IMR-90 (cell line): ENCODE measurements around the gene AFG1L. TPM values are rescaled to one million over a fixed set of nuclear protein-coding genes. Genes with fewer than 3 reads are reported as not detected.
A peak's percentile ranks its signal among the peaks of the same experiment; 100 is the strongest.

ENCODE experiments used
- ATAC-seq: fragments of 200-7000 bp; cut with Tn5 transposase; 2 replicates; pipeline ENCODE4 v1.9.1; 2020; ENCODE audit warnings: low read depth, mild to moderate bottlenecking, moderate library complexity
- BruUV-seq: library from RNA; stranded (reverse); fragments of 400-500 nt; replicated peaks from 2 replicates; lab custom pipeline; 2021; lab: Mats Ljungman, UMichigan
- CTCF ChIA-PET: fragments of 300-600 bp; formaldehyde crosslinking; extraction: SDS; loops from one replicate; lab custom pipeline; 2021; ENCODE audit warnings: antibody characterized with exemption; lab: Yijun Ruan, JAX
- POLR2A ChIA-PET: fragments of 300-600 bp; sonication (Branson Sonifier 250); formaldehyde crosslinking; loops from one replicate; lab custom pipeline; 2022; ENCODE audit warnings: antibody characterized with exemption; ENCODE audit not compliant: unreplicated experiment; lab: Charles Lee
- DNase-seq: peaks from one replicate; pipeline ENCODE4 v3.0.0; 2013
- H2AFZ ChIP-seq: replicated peaks from 2 replicates; pipeline ENCODE3; 2013; ENCODE audit warnings: low read length, mild to moderate bottlenecking; ENCODE audit not compliant: poor library complexity
- H2AK5ac ChIP-seq: 2 replicates; pipeline ENCODE4 v1.6.1; 2013; ENCODE audit warnings: low read depth, low read length, inconsistent platforms
- H2AK9ac ChIP-seq: replicated peaks from 2 replicates; pipeline ENCODE3; 2013; ENCODE audit warnings: mild to moderate bottlenecking, low read depth, low read length, moderate library complexity; ENCODE audit not compliant: poor library complexity
- H2BK120ac ChIP-seq: 2 replicates; pipeline ENCODE4 v1.6.1; 2013; ENCODE audit warnings: low read depth, low read length, inconsistent platforms
- H2BK15ac ChIP-seq: 3 replicates; pipeline ENCODE4 v1.6.1; 2013; ENCODE audit warnings: low read depth, low read length, inconsistent platforms
- H2BK20ac ChIP-seq: 2 replicates; pipeline ENCODE4 v1.6.1; 2013; ENCODE audit warnings: low read depth, mild to moderate bottlenecking, inconsistent platforms, low read length, moderate library complexity
- H2BK5ac ChIP-seq: 2 replicates; pipeline ENCODE4 v1.6.1; 2013; ENCODE audit warnings: mild to moderate bottlenecking, low read depth, low read length, inconsistent platforms; ENCODE audit not compliant: poor library complexity, severe bottlenecking
- H3K14ac ChIP-seq: replicated peaks from 2 replicates; pipeline ENCODE4 v1.6.1; 2013; ENCODE audit warnings: low read depth, low read length, inconsistent platforms
- H3K18ac ChIP-seq: 2 replicates; pipeline ENCODE4 v1.6.1; 2013; ENCODE audit warnings: low read depth, low read length, control low read depth
- H3K23ac ChIP-seq: 2 replicates; pipeline ENCODE4 v1.6.1; 2013; ENCODE audit warnings: low read depth, low read length, inconsistent platforms
- H3K27ac ChIP-seq: 2 replicates; pipeline ENCODE4 v1.5.1; 2013; ENCODE audit warnings: mild to moderate bottlenecking, control low read depth, low read length; ENCODE audit not compliant: insufficient read depth
- H3K27me3 ChIP-seq: 2 replicates; pipeline ENCODE4 v1.6.1; 2013; ENCODE audit warnings: low read length; ENCODE audit not compliant: control insufficient read depth, insufficient read depth
- H3K36me3 ChIP-seq: 2 replicates; pipeline ENCODE4 v1.6.1; 2013; ENCODE audit warnings: low read length, mixed read lengths; ENCODE audit not compliant: control insufficient read depth, insufficient read depth
- H3K4ac ChIP-seq: 2 replicates; pipeline ENCODE4 v1.6.1; 2013; ENCODE audit warnings: low read depth, low read length, inconsistent platforms
- H3K4me1 ChIP-seq: 2 replicates; pipeline ENCODE4 v1.6.1; 2013; ENCODE audit warnings: low read length, mixed read lengths; ENCODE audit not compliant: control insufficient read depth, insufficient read depth
- H3K4me2 ChIP-seq: 2 replicates; pipeline ENCODE4 v1.6.1; 2013; ENCODE audit warnings: low read depth, mild to moderate bottlenecking, control low read depth, low read length, moderate library complexity
- H3K4me3 ChIP-seq: 2 replicates; pipeline ENCODE4 v1.5.1; 2013; ENCODE audit warnings: low read depth, mild to moderate bottlenecking, control low read depth, low read length, moderate library complexity; ENCODE audit not compliant: insufficient read depth
- H3K56ac ChIP-seq: 2 replicates; pipeline ENCODE4 v1.6.1; 2013; ENCODE audit warnings: low read length, inconsistent platforms; ENCODE audit not compliant: insufficient read depth; ENCODE audit errors: extremely low read depth
- H3K79me1 ChIP-seq, 2 experiments: 2 replicates each; pipeline ENCODE4 v1.6.1; 2013; ENCODE audit warnings: low read length in 2 of 2, inconsistent platforms in 1 of 2, low read depth in 1 of 2
- H3K9ac ChIP-seq: 2 replicates; pipeline ENCODE4 v1.6.1; 2013; ENCODE audit warnings: low read depth, low read length, control low read depth
- H3K9me1 ChIP-seq: 2 replicates; pipeline ENCODE4 v1.6.1; 2013; ENCODE audit warnings: low read length, inconsistent platforms; ENCODE audit not compliant: insufficient read depth
- H3K9me3 ChIP-seq: 2 replicates; pipeline ENCODE4 v1.6.1; 2013; ENCODE audit warnings: low read length; ENCODE audit not compliant: control insufficient read depth, insufficient read depth
- H4K20me1 ChIP-seq: 2 replicates; pipeline ENCODE4 v1.6.1; 2013; ENCODE audit warnings: low read length, inconsistent platforms; ENCODE audit not compliant: insufficient read depth
- H4K5ac ChIP-seq: 2 replicates; pipeline ENCODE4 v1.6.1; 2013; ENCODE audit warnings: mild to moderate bottlenecking, low read depth, low read length, control low read depth
- H4K8ac ChIP-seq, 2 experiments: 2 replicates each; pipeline ENCODE4 v1.6.1; 2013; ENCODE audit warnings: low read depth in 2 of 2, low read length in 2 of 2, control low read depth in 1 of 2, inconsistent platforms in 1 of 2
- H4K91ac ChIP-seq: 2 replicates; pipeline ENCODE4 v1.6.1; 2013; ENCODE audit warnings: low read depth, low read length, inconsistent platforms; ENCODE audit not compliant: insufficient read depth
- MAFK ChIP-seq: IDR thresholded peaks from 2 replicates; pipeline ENCODE4 v1.6.1; 2012; ENCODE audit warnings: low read depth, low read length, improper control_type of control experiment
- WGBS, 2 experiments: methylation state at CpG; one replicate each; pipeline versions ENCODE4 v1.1.5 to v1.1.7; 2013; ENCODE audit warnings: missing lambda C conversion rate in 2 of 2; ENCODE audit not compliant: insufficient read length in 1 of 2; ENCODE audit errors: extremely low coverage in 2 of 2; 5-methylcytosine and 5-hydroxymethylcytosine counted together
- dilution Hi-C: fragments of 300-500 bp; cut with HindIII; formaldehyde crosslinking; loops from one replicate; pipeline ENCODE4 v1.14.3; 2018; ENCODE audit warnings: low sequenced_read_pairs; ENCODE audit not compliant: unreplicated experiment
- in situ Hi-C: fragments of 300-500 bp; cut with MboI; formaldehyde crosslinking; loops from 3 replicates; pipeline ENCODE4 v1.14.3; 2019; ENCODE audit warnings: low sequenced_read_pairs, inconsistent platforms, mixed read lengths
- intact Hi-C: fragments of 100-400 bp; cut with micrococcal nuclease; formaldehyde crosslinking; loops from 2 replicates; pipeline ENCODE4 v1.10.0; 2022
- polyA plus RNA-seq, 3 experiments: library from polyadenylated mRNA; depleted of rRNA; stranded (reverse); fragments of >200 nt; gene quantifications; 2 replicates each; pipeline ENCODE4 v1.2.3, GENCODE V29; 2012; ENCODE audit warnings: low replicate concordance in 1 of 3
- total RNA-seq: library from RNA; depleted of rRNA; stranded (reverse); fragments of >200 nt; gene quantifications from 2 replicates; pipeline ENCODE4 v1.2.3, GENCODE V29; 2012

Gene AFG1L
- total and polyA plus RNA-seq, 2 of the 4 experiments (the other 2 are of a cell fraction) = 1.0 to 2.0 TPM

GRCh38 chr6:108524528-108525248 is 229.8 kb downstream of the AFG1L start:
- POLR2A ChIA-PET = no interaction called here
- in situ Hi-C loops = loop anchor here (5.0 to 25.0 kb wide), 2 partner anchors 412 to 863 kb away; partner anchors contain the start of gene CD164
- no peaks in the 10 kb centered on the region for H3K79me1 ChIP-seq

More at GRCh38 chr6:108524528-108525248, 229.8 kb downstream of the AFG1L start:
- H3K9ac ChIP-seq = no peak overlapping the region
- WGBS, 2 experiments = no CpG with 5 or more reads among the region's 5 CpGs
- no peak overlapping the region for H3K4me3 ChIP-seq
- no peaks in the 10 kb centered on the region; the same call in 1 of the 2 replicates for H4K20me1 ChIP-seq
- no peak overlapping the region for H3K56ac ChIP-seq
- peaks cover 2% of the 10 kb centered on the region; the same call in 1 of the 2 replicates for H3K4me1 ChIP-seq
- no peak overlapping the region for H2AFZ ChIP-seq
- no peak overlapping the region for H2BK120ac ChIP-seq
- H3K18ac ChIP-seq = no peak overlapping the region
- peaks cover 8% of the 10 kb centered on the region for H3K27me3 ChIP-seq
- no peaks in the 10 kb centered on the region for H3K9me1 ChIP-seq
- H2AK9ac ChIP-seq = no peak overlapping the region
- H3K36me3 ChIP-seq = no peaks in the 10 kb centered on the region
- H3K14ac ChIP-seq = no peak overlapping the region
- no peak overlapping the region for H4K8ac ChIP-seq
- ATAC-seq (peak; percentile 83), DNase-seq (peak; percentile 24)
- no peak overlapping the region for H2BK20ac ChIP-seq
- no peak for TF ChIP-seq MAFK
- no peak overlapping the region for H3K4ac ChIP-seq
- H3K9me3 ChIP-seq = no peaks in the 10 kb centered on the region
- H3K27ac ChIP-seq = no peak overlapping the region
- H2AK5ac ChIP-seq = no peak overlapping the region
- no peak overlapping the region for H4K5ac ChIP-seq
- no peak overlapping the region for H3K4me2 ChIP-seq
- intact Hi-C loops = loop anchor here (1.0 to 2.0 kb wide), 2 partner anchors 264 to 544 kb away; no protein-coding TSS in a partner anchor
- no peak overlapping the region for H2BK5ac ChIP-seq
- BruUV-seq = no TSS peak
- no peak overlapping the region for H4K91ac ChIP-seq
- no peak overlapping the region for H3K23ac ChIP-seq
- CTCF ChIA-PET = interaction anchor here (0.5 to 1.4 kb wide), 2 partner anchors 33 to 475 kb away, joined by 3 to 6 read pairs; no protein-coding TSS in a partner anchor
- dilution Hi-C loops = loop anchor here (25.0 kb wide), 1 partner anchor 538 kb away; no protein-coding TSS in a partner anchor
- H2BK15ac ChIP-seq = no peak overlapping the region
